Lung (tissue), 12 donors: ENCODE measurements around the gene SPHK1. TPM values are rescaled to one million over a fixed set of nuclear protein-coding genes. Genes with fewer than 3 reads are reported as not detected.

Experiments
- ATAC-seq: fragments of 200-7000 bp; cut with Tn5 transposase; one replicate; pipeline ENCODE4 v1.9.1; 2020; ENCODE audit warnings: moderate number of reproducible peaks; ENCODE audit not compliant: insufficient read depth, low FRiP score
- DNase-seq, 3 donors: peaks; one replicate each; pipeline ENCODE4 v3.0.0-alpha.2; 2013 to 2017
- H3K27ac ChIP-seq, 2 donors: one replicate each; pipeline ENCODE4 v1.5.1; 2013; ENCODE audit warnings: mild to moderate bottlenecking in 2 of 2, moderate library complexity in 2 of 2, control low read depth in 1 of 2, inconsistent platforms in 1 of 2, low read depth in 1 of 2, low read length in 1 of 2
- H3K27me3 ChIP-seq, 3 donors: one replicate each; pipeline ENCODE4 v1.5.1; 2013; ENCODE audit warnings: low read length in 2 of 3; ENCODE audit not compliant: control insufficient read depth in 3 of 3, insufficient read depth in 3 of 3
- H3K36me3 ChIP-seq, 4 donors: one replicate each; pipeline ENCODE4 v1.5.1; 2013; ENCODE audit warnings: low read length in 4 of 4, mild to moderate bottlenecking in 1 of 4, moderate library complexity in 1 of 4; ENCODE audit not compliant: control insufficient read depth in 4 of 4, insufficient read depth in 4 of 4
- H3K4me1 ChIP-seq, 5 donors: one replicate each; pipeline ENCODE4 v1.5.1; 2013; ENCODE audit warnings: low read length in 5 of 5, mild to moderate bottlenecking in 2 of 5, moderate library complexity in 1 of 5; ENCODE audit not compliant: control insufficient read depth in 5 of 5, insufficient read depth in 5 of 5
- H3K4me3 ChIP-seq: one replicate; pipeline ENCODE4 v1.5.1; 2013; ENCODE audit warnings: mild to moderate bottlenecking, control low read depth, moderate library complexity
- H3K9ac ChIP-seq, 2 donors: one replicate each; pipeline ENCODE4 v1.5.1; 2013; ENCODE audit warnings: low read length in 2 of 2, control low read depth in 1 of 2; ENCODE audit not compliant: insufficient read depth in 1 of 2
- H3K9me3 ChIP-seq, 4 donors: one replicate each; pipeline ENCODE4 v1.5.1; 2013; ENCODE audit warnings: low read length in 3 of 4, mild to moderate bottlenecking in 1 of 4, moderate library complexity in 1 of 4; ENCODE audit not compliant: control insufficient read depth in 4 of 4, insufficient read depth in 3 of 4
- WGBS, 2 donors: extraction: QIAGEN DNeasy Blood & Tissue Kit; methylation state at CpG; one replicate each; pipeline ENCODE4 v1.1.7; 2013; 5-methylcytosine and 5-hydroxymethylcytosine counted together
- polyA plus RNA-seq, 2 donors: library from polyadenylated mRNA; stranded (reverse); fragments of 200-250 nt; gene quantifications; one replicate each; pipeline ENCODE4 v1.2.1, GENCODE V29; 2013
- total RNA-seq, 2 donors: library from RNA; depleted of rRNA in 1 of 2; stranded (reverse); fragments of >200 nt in 1 of 2; gene quantifications; one replicate each; pipeline ENCODE4 v1.2.1, GENCODE V29; 2014 to 2021
- TF ChIP-seq, protein P1 (sequence below): IDR thresholded peaks from 2 replicates; pipeline ENCODE4 v1.5.1; 2012; ENCODE audit warnings: mild to moderate bottlenecking; ENCODE audit errors: control extremely low read depth, extremely low read depth
- donor health status: control.
- donor health status: control.
- donor health status: Bipolar disorder and iron deficiency.
- donor health status: healthy.
- donor health status: DM: yes; HTN: yes; CAD: no.

SPHK1 gene
- total and polyA plus RNA-seq, 4 donors = 11.0 to 82.4 (median 15.6) TPM

GRCh38 chr17:76432004-76432403 is 47.6 kb downstream of the SPHK1 start:
- Histone ChIP-seq H3K27ac (peak overlapping the region in 1 of 2 donors; percentile 60), H3K4me3 (no peak overlapping the region), H3K9ac (no peak overlapping the region), H3K36me3 (no peaks in the 10 kb centered on the region), H3K27me3 (no peaks in the 10 kb centered on the region), H3K4me1 (peaks cover 4 to 28% (median 7%) of the 10 kb centered on the region in 5 donors), H3K9me3 (no peaks in the 10 kb centered on the region)
- DNase-seq (no peak), ATAC-seq (no peak)
- TF ChIP-seq, protein P1, sequence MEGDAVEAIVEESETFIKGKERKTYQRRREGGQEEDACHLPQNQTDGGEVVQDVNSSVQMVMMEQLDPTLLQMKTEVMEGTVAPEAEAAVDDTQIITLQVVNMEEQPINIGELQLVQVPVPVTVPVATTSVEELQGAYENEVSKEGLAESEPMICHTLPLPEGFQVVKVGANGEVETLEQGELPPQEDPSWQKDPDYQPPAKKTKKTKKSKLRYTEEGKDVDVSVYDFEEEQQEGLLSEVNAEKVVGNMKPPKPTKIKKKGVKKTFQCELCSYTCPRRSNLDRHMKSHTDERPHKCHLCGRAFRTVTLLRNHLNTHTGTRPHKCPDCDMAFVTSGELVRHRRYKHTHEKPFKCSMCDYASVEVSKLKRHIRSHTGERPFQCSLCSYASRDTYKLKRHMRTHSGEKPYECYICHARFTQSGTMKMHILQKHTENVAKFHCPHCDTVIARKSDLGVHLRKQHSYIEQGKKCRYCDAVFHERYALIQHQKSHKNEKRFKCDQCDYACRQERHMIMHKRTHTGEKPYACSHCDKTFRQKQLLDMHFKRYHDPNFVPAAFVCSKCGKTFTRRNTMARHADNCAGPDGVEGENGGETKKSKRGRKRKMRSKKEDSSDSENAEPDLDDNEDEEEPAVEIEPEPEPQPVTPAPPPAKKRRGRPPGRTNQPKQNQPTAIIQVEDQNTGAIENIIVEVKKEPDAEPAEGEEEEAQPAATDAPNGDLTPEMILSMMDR = no peak
- WGBS, 2 donors = 71 to 85% methylated on average over 6 of the region's 6 CpGs

GRCh38 chr17:76432712-76433336 is 48.4 kb downstream of the SPHK1 start:
- DNase-seq = no peak
- 84 to 89% methylated on average over 3 of the region's 3 CpGs for WGBS, 2 donors
- Histone ChIP-seq H3K4me3 (no peak overlapping the region), H3K9ac (no peak overlapping the region), H3K27ac (peak overlapping the region in 1 of 2 donors; percentile 39), H3K9me3 (no peaks in the 10 kb centered on the region), H3K4me1 (peaks cover 3 to 21% (median 6%) of the 10 kb centered on the region in 5 donors), H3K36me3 (no peaks in the 10 kb centered on the region), H3K27me3 (no peaks in the 10 kb centered on the region)
- TF ChIP-seq, protein P1 = no peak
- no peak for ATAC-seq

DNA sequence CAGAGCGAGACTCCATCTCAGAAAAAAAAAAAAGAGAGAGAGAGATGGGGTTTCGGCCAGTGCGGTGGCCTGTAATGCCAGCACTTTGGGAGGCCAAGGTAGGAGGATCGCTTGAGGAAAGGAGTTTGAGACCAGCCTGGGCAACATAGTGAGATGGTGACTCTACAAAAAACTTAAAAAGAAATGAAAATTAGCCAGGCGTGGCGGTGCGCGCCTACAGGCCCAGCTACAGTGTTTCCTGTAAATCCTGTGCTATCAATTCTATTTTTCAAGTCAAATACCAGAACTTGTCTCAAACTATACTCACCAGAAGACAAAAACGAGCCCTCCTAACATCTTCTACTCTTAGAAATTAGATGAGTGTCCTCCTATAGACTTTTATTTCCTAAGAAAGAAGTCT is 49.3 kb downstream of the SPHK1 start:
- Histone ChIP-seq H3K4me1 (peaks cover 0 to 20% (median 7%) of the 10 kb centered on the region in 5 donors), H3K9ac (no peak overlapping the region), H3K27ac (no peak overlapping the region), H3K27me3 (no peaks in the 10 kb centered on the region), H3K9me3 (no peaks in the 10 kb centered on the region), H3K4me3 (no peak overlapping the region), H3K36me3 (no peaks in the 10 kb centered on the region)
- DNase-seq (no peak), ATAC-seq (no peak)
- WGBS, 2 donors = 97 to 98% methylated on average over 9 of the region's 9 CpGs
- TF ChIP-seq, protein P1 = no peak

DNA sequence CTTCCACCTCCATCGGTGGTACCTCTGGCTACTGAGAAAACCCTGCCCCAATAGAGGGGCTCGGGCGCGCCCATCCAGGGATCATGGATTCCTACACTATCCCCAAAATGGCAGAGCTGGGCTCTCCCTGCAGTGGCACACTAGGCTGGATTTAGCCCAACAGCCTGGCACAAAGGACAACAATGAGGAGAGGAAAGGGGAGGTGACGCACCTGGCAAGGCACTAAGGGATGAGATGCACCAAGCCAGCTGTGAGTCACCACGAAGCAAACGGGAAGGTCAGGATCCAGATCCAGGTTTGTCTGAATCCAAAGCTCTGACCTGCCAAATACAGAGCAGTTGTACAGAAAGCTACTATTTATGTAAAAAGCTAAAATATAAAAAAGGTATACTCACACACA is 50.5 kb downstream of the SPHK1 start:
- Histone ChIP-seq H3K4me1 (peaks cover 0 to 22% (median 5%) of the 10 kb centered on the region in 5 donors), H3K27ac (no peak overlapping the region), H3K36me3 (no peaks in the 10 kb centered on the region), H3K4me3 (no peak overlapping the region), H3K9me3 (no peaks in the 10 kb centered on the region), H3K27me3 (no peaks in the 10 kb centered on the region), H3K9ac (no peak overlapping the region)
- DNase-seq (no peak), ATAC-seq (no peak)
- TF ChIP-seq, protein P1 = no peak
- 93 to 98% methylated on average over 7 of the region's 7 CpGs for WGBS, 2 donors
